GM18867 (cell line): ENCODE results near the gene CRISP3.

Experiments
- ATAC-seq: cut with Tn5 transposase; IDR thresholded peaks from one replicate; pipeline ENCODE4 v1.9.1; 2021; ENCODE audit warnings: mild to moderate bottlenecking, moderate library complexity; ENCODE audit not compliant: unreplicated experiment

Gene CRISP3

GRCh38 chr6:49692534-49692933 is 51.7 kb downstream of the CRISP3 start:
- no peak for ATAC-seq
